CD4-positive, alpha-beta T cell (primary cell): Measurements from ENCODE around the gene SLC29A2. TPM values are rescaled to one million over a fixed set of nuclear protein-coding genes. Genes with fewer than 3 reads are reported as not detected.
A peak's percentile ranks its signal among the peaks of the same experiment; 100 is the strongest.

ENCODE experiments used
- ATAC-seq: fragments of 200-7000 bp; cut with Tn5 transposase; one replicate; pipeline ENCODE4 v1.10.0; 2022; ENCODE audit warnings: mild to moderate bottlenecking; ENCODE audit not compliant: poor library complexity
- CTCF ChIA-PET: fragments of 350-600 bp; sonication (Branson Sonifier 250); formaldehyde crosslinking; loops from one replicate; lab custom pipeline; 2021; ENCODE audit warnings: antibody characterized with exemption, inconsistent platforms; lab: Charles Lee
- POLR2A ChIA-PET: fragments of 350-600 bp; sonication (Branson Sonifier 250); formaldehyde crosslinking; loops from one replicate; lab custom pipeline; 2021; ENCODE audit warnings: antibody characterized with exemption, inconsistent platforms; lab: Charles Lee
- DNase-seq, 14 experiments: peaks; one replicate each; pipeline ENCODE4 v3.0.0-alpha.2; 2013 to 2020; ENCODE audit warnings: mixed read lengths in 2 of 14
- H3K27ac ChIP-seq, 2 donors: one replicate each; pipeline versions ENCODE4 v1.5.1 to v1.7.0; 2013; ENCODE audit warnings: low read length in 2 of 2, low read depth in 1 of 2, mild to moderate bottlenecking in 1 of 2
- H3K27me3 ChIP-seq, 2 experiments: 1 replicate in 1 of 2; 2 replicates in 1 of 2; pipeline versions ENCODE4 v1.6.1 to v1.7.0; 2013; ENCODE audit warnings: low read length in 2 of 2, control low read depth in 1 of 2, mild to moderate bottlenecking in 1 of 2, moderate library complexity in 1 of 2; ENCODE audit not compliant: insufficient read depth in 2 of 2, control insufficient read depth in 1 of 2
- H3K36me3 ChIP-seq: one replicate; pipeline ENCODE4 v1.6.1; 2013; ENCODE audit warnings: low read length, control low read depth; ENCODE audit not compliant: insufficient read depth
- H3K4me1 ChIP-seq: one replicate; pipeline ENCODE4 v1.6.1; 2013; ENCODE audit warnings: low read length, control low read depth; ENCODE audit not compliant: insufficient read depth
- H3K4me3 ChIP-seq: one replicate; pipeline ENCODE4 v1.5.1; 2013; ENCODE audit warnings: mild to moderate bottlenecking, low read length, moderate library complexity
- H3K9me3 ChIP-seq, 2 experiments: 1 replicate in 1 of 2; 2 replicates in 1 of 2; pipeline versions ENCODE4 v1.6.1 to v1.7.0; 2013; ENCODE audit warnings: low read length in 2 of 2, mild to moderate bottlenecking in 2 of 2, control low read depth in 1 of 2, moderate library complexity in 1 of 2; ENCODE audit not compliant: control insufficient read depth in 1 of 2, insufficient read depth in 1 of 2
- H3K27ac Mint-ChIP-seq: one replicate; pipeline ENCODE4 v1.8.0; 2020; ENCODE audit warnings: mixed read lengths
- H3K27me3 Mint-ChIP-seq: one replicate; pipeline ENCODE4 v1.8.0; 2021; ENCODE audit warnings: mixed read lengths
- H3K36me3 Mint-ChIP-seq: one replicate; pipeline ENCODE4 v1.8.0; 2021; ENCODE audit warnings: low read depth, mixed read lengths
- H3K4me1 Mint-ChIP-seq: one replicate; pipeline ENCODE4 v1.8.0; 2021; ENCODE audit warnings: low read depth, mixed read lengths
- H3K4me3 Mint-ChIP-seq: one replicate; pipeline ENCODE4 v1.8.0; 2020; ENCODE audit warnings: mild to moderate bottlenecking, mixed read lengths
- H3K9me3 Mint-ChIP-seq: one replicate; pipeline ENCODE4 v1.8.0; 2020; ENCODE audit warnings: mixed read lengths
- intact Hi-C, 2 experiments: fragments of 100-400 bp; cut with DNase I in 1 of 2; cut with micrococcal nuclease in 1 of 2; formaldehyde crosslinking; loops; one replicate each; pipeline versions ENCODE4 v1.15.1 to v1.9.0; 2023 to 2025; cut with DNase I, micrococcal nuclease
- total RNA-seq, 174 experiments: library from RNA in 2 of 174; stranded (reverse) in 2 of 174; gene quantifications; one replicate each; pipeline ENCODE4 v1.2.3 and lab custom pipeline; 2021 to 2026
- TF ChIP-seq, protein P1 (sequence below): fragments of 200-600 bp; IDR thresholded peaks from one replicate; pipeline ENCODE4 v1.8.0; 2022; ENCODE audit warnings: antibody characterized with exemption, mild to moderate bottlenecking

Gene SLC29A2
- total RNA-seq, 2 experiments from 2014 or later = 9.7 TPM

DNA sequence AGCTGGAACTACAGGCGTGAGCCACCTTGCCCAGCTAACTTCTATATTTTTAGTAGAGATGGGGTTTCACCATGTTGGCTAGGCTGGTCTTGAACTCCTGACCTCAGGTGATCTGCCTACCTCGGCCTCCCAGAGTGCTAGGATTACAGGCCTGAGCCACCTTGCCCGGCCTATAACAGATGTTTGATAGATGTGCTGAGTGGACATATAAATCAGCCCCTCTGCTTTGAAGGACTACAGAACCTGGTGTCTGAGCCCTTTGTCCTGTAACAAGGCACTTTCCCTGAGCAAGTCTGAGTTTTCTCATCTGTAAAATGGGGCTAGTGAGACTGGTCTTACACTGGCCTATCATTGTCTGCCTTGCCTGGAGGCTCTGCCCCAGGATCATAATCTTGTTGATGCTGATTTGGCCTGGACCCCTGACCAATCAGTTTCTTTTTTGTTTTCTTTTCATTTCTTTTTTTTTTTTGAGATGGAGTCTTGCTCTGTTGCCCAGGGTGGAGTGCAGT lies 42.3 kb downstream of the SLC29A2 start:
- H3K4me1 ChIP-seq = peaks cover 46% of the 10 kb centered on the region
- H3K4me3 Mint-ChIP-seq = no peak overlapping the region
- H3K27ac ChIP-seq = no peak overlapping the region
- no peak overlapping the region for H3K4me3 ChIP-seq
- peaks cover 32% of the 10 kb centered on the region for H3K4me1 Mint-ChIP-seq
- no peaks in the 10 kb centered on the region for H3K9me3 ChIP-seq
- H3K9me3 Mint-ChIP-seq = no peaks in the 10 kb centered on the region
- no peaks in the 10 kb centered on the region for H3K36me3 ChIP-seq
- DNase-seq (no peak), ATAC-seq (no peak)
- H3K27me3 ChIP-seq = no peaks in the 10 kb centered on the region
- TF ChIP-seq, protein P1, sequence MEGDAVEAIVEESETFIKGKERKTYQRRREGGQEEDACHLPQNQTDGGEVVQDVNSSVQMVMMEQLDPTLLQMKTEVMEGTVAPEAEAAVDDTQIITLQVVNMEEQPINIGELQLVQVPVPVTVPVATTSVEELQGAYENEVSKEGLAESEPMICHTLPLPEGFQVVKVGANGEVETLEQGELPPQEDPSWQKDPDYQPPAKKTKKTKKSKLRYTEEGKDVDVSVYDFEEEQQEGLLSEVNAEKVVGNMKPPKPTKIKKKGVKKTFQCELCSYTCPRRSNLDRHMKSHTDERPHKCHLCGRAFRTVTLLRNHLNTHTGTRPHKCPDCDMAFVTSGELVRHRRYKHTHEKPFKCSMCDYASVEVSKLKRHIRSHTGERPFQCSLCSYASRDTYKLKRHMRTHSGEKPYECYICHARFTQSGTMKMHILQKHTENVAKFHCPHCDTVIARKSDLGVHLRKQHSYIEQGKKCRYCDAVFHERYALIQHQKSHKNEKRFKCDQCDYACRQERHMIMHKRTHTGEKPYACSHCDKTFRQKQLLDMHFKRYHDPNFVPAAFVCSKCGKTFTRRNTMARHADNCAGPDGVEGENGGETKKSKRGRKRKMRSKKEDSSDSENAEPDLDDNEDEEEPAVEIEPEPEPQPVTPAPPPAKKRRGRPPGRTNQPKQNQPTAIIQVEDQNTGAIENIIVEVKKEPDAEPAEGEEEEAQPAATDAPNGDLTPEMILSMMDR = no peak
- no peaks in the 10 kb centered on the region for H3K36me3 Mint-ChIP-seq
- ChIA-PET POLR2A (interaction anchor here (1.2 to 2.9 kb wide), 3 partner anchors 12 to 17 kb away, joined by 6 to 13 read pairs (median 11); partner anchors contain the start of gene CD248), CTCF (interaction anchor here (0.9 to 4.0 kb wide), 3 partner anchors 17 to 109 kb away, joined by 3 to 30 read pairs (median 4); partner anchors contain the start of gene MRPL11)
- no peaks in the 10 kb centered on the region for H3K27me3 Mint-ChIP-seq
- H3K27ac Mint-ChIP-seq = peak overlapping the region; percentile 85
- intact Hi-C loops = loop anchor here (1.0 to 5.0 kb wide), 2 partner anchors 58 kb away; no protein-coding TSS in a partner anchor

DNA sequence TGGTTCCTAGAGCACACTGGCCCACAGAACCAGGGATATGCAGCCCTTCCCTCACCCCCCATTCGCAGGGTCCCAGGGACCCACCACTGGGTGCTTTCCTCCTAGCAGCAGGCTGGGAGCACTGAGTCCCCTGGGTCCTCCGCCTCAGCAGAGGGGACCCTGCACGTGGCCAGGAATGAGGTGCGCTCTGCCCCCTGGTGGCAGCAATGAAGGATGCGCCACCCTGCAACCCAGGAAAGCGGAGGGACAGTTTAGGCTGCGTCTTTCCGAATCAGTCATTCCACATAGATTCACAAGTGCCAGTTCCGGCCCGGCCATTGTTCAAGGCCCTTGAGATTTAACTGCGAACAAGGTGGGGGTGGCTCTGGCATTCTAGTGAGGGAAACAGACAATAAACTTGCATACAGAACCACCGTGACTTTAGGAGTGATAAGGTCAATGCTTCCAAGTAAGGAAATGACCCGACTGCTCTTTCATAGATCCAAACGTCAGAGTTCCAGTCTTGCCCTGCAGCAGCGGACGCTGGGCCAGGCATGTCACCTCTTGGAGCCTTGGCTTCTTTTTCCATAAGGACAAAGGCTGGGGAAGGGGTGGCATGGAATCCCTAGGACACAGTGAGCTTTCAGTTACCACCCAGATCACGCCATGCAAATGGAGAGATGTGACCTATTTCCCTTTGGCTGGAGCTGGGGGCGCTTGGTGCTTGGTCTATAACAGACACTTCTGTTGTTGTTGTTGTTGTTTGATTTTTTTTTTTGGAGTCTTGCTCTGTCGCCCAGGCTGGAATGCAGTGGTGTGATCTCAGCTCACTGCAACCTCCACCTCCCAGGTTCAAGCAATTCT lies 43.0 kb downstream of the SLC29A2 start:
- no peaks in the 10 kb centered on the region for H3K36me3 ChIP-seq
- Mint-ChIP-seq H3K27ac (peak overlapping the region; percentile 85), H3K9me3 (no peaks in the 10 kb centered on the region), H3K4me1 (peaks cover 39% of the 10 kb centered on the region), H3K4me3 (peak overlapping the region; percentile 42), H3K27me3 (no peaks in the 10 kb centered on the region), H3K36me3 (no peaks in the 10 kb centered on the region)
- POLR2A ChIA-PET = interaction anchor here (1.2 to 1.4 kb wide), 2 partner anchors 11 to 17 kb away, joined by 6 to 11 read pairs; partner anchors contain the start of gene CD248
- CTCF ChIA-PET = interaction anchor here (0.9 to 4.0 kb wide), 3 partner anchors 16 to 110 kb away, joined by 3 to 30 read pairs (median 4); partner anchors contain the start of gene MRPL11
- no peaks in the 10 kb centered on the region for H3K9me3 ChIP-seq
- no peak overlapping the region for H3K27ac ChIP-seq
- no peaks in the 10 kb centered on the region for H3K27me3 ChIP-seq
- TF ChIP-seq, protein P1 = peak; percentile 93
- peak; percentile 68 to 92 (median 77) for DNase-seq
- ATAC-seq = peak; percentile 90
- no peak overlapping the region for H3K4me3 ChIP-seq
- peaks cover 46% of the 10 kb centered on the region for H3K4me1 ChIP-seq
- intact Hi-C loops = loop anchor here (1.0 to 5.0 kb wide), 5 partner anchors 16 to 59 kb away; partner anchors contain the start of gene BRMS1 (in 1 of the 2)

DNA sequence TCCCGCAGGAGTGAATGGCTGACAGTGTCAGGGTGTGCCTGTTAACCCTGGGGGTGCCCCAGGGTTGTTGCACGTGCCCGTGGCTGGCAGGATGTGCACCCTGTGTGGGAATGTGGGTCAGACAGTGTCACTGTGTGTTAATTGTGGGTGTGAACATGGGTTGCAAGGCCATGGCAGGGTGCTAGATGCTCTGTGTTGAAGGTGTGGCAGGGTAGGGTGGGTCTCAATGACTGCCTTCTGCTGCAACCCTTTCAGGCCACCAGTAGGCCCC lies 43.6 kb downstream of the SLC29A2 start:
- no peak overlapping the region for H3K27ac ChIP-seq
- CTCF ChIA-PET = no interaction called here
- no peak overlapping the region for H3K4me3 ChIP-seq
- TF ChIP-seq, protein P1 = no peak
- Mint-ChIP-seq H3K4me3 (peak overlapping the region; percentile 42), H3K9me3 (no peaks in the 10 kb centered on the region), H3K4me1 (peaks cover 45% of the 10 kb centered on the region), H3K36me3 (no peaks in the 10 kb centered on the region), H3K27ac (peak overlapping the region; percentile 85), H3K27me3 (no peaks in the 10 kb centered on the region)
- POLR2A ChIA-PET = interaction anchor here (1.4 kb wide), 1 partner anchor 16 kb away, joined by 11 read pairs; no protein-coding TSS in a partner anchor
- ATAC-seq = peak; percentile 35
- H3K27me3 ChIP-seq = no peaks in the 10 kb centered on the region
- peaks cover 46% of the 10 kb centered on the region for H3K4me1 ChIP-seq
- no peaks in the 10 kb centered on the region for H3K9me3 ChIP-seq
- intact Hi-C loops = loop anchor here (1.0 to 5.0 kb wide), 4 partner anchors 16 to 59 kb away; partner anchors contain the start of gene BRMS1 (in 1 of the 2)
- peak in 3 of 14 experiments; percentile 54 to 80 (median 64) for DNase-seq
- no peaks in the 10 kb centered on the region for H3K36me3 ChIP-seq
